ENCODE measurements around the gene GPRC5D. TPM values are rescaled to one million over a fixed set of nuclear protein-coding genes. Genes with fewer than 3 reads are reported as not detected.
A peak's percentile ranks its signal among the peaks of the same experiment; 100 is the strongest.

GPRC5D gene
- polyA plus RNA-seq, 1 of the 3 experiments (the other 2 are of a cell fraction): not detected

DNA sequence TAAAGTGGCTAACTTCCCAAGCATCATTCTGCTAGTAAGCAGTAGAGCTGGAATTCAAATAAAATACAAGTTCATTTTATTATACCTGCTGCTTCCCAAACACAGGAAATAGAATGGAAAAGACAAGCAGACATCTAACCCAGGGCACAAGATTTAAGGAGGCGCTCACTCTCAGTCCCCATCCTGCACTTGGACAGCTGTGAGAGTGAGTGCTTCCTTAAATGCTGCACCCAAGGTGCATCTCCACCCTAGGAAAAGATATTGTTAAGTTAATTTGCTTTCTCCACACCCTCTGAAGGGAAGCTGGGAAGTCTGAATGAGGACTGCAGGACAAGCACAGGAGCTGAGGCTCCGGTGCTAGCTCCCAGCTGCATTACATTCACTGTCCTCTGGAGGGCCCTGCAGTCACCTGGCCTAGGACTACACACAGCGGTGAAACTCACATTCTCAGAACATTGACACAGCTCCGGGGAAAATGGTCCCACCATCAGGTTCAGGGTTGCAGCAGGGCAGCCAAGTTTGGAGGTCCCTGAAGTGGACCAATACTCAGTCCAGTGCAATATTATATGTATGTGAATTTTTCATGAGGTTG lies 33.9 kb upstream of the GPRC5D start:
- peaks cover 38 to 42% of the 10 kb centered on the region in 2 experiments for H3K36me3 ChIP-seq (replicated peaks in 1 of 2; ENCODE audit: control insufficient read depth in 1 of 2, insufficient read depth in 2 of 2, low read length in 1 of 2)
- H4K20me1 ChIP-seq (ENCODE audit: insufficient read depth): no peaks in the 10 kb centered on the region
- POLR2A ChIA-PET: no interaction called here
- H3K4me1 ChIP-seq (ENCODE audit: control insufficient read depth in 1 of 2, insufficient read depth in 2 of 2, low read depth in 1 of 2, low read length in 1 of 2): peaks cover 2 to 3% of the 10 kb centered on the region in 2 experiments; a peak in 1 of 4 replicates
- no peak overlapping the region for H3K9ac ChIP-seq
- peak; percentile 31 for DNase-seq
- H3K79me2 ChIP-seq (ENCODE audit: insufficient read depth): peaks cover 8% of the 10 kb centered on the region; the same call in 1 of the 2 replicates
- H3K4me3 ChIP-seq (ENCODE audit: low read depth in 2 of 2, low read length in 1 of 2): no peak overlapping the region
- no peaks in the 10 kb centered on the region for H3K9me3 ChIP-seq
- no peaks in the 10 kb centered on the region for H3K27me3 ChIP-seq (ENCODE audit: insufficient read depth)
- TF ChIP-seq RAD21 (IDR thresholded peaks at IDR 0.05; ENCODE audit: low read length): peak; percentile 48
- peak; percentile 63 for TF ChIP-seq CTCF (IDR thresholded peaks at IDR 0.05)
- no peak for TF ChIP-seq EP300 (IDR thresholded peaks at IDR 0.05; ENCODE audit: borderline replicate concordance in 1 of 2, low read depth in 1 of 2, low read length in 1 of 2)
- TF ChIP-seq SMC3 (IDR thresholded peaks at IDR 0.05; ENCODE audit: low read depth, low read length): peak; percentile 27; the same call in 1 of the 2 replicates
- TF ChIP-seq YY1 (IDR thresholded peaks at IDR 0.05; ENCODE audit: low read depth): no peak
- no peaks in the 10 kb centered on the region for H3K9me2 ChIP-seq
- 98% methylated on average over 4 of the region's 4 CpGs for WGBS (ENCODE audit: low lambda C conversion rate)
- no peak overlapping the region for H3K4me2 ChIP-seq
- H2AFZ ChIP-seq (ENCODE audit: low read depth): no peak overlapping the region
- CTCF ChIA-PET: interaction anchor here (0.9 to 7.5 kb wide), 6 partner anchors 9 to 227 kb away, joined by 3 to 40 read pairs (median 6); no protein-coding TSS in a partner anchor
- H3K27ac ChIP-seq (ENCODE audit: low read depth in 2 of 2, low read length in 1 of 2): no peak overlapping the region
- H3F3A ChIP-seq (replicated peaks; ENCODE audit: insufficient read depth): peaks cover under 1% of the 10 kb centered on the region

GRCh38 chr12:12984149-12984548 lies 32.2 kb upstream of the GPRC5D start:
- H3K27ac ChIP-seq (ENCODE audit: low read depth in 2 of 2, low read length in 1 of 2): no peak overlapping the region

More at GRCh38 chr12:12984149-12984548, 32.2 kb upstream of the GPRC5D start:
- 86% methylated on average over 5 of the region's 5 CpGs for WGBS (ENCODE audit: low lambda C conversion rate)
- Histone ChIP-seq H3K4me3 (ENCODE audit: low read depth in 2 of 2, low read length in 1 of 2) (no peak overlapping the region), H3K4me1 (ENCODE audit: control insufficient read depth in 1 of 2, insufficient read depth in 2 of 2, low read depth in 1 of 2, low read length in 1 of 2) (peaks cover 2 to 12% of the 10 kb centered on the region in 2 experiments; a peak in 2 of 4 replicates), H3K4me2 (no peak overlapping the region), H2AFZ (ENCODE audit: low read depth) (no peak overlapping the region), H3K27me3 (ENCODE audit: insufficient read depth) (no peaks in the 10 kb centered on the region), H3K9me2 (no peaks in the 10 kb centered on the region), H3K36me3 (replicated peaks in 1 of 2; ENCODE audit: control insufficient read depth in 1 of 2, insufficient read depth in 2 of 2, low read length in 1 of 2) (peaks cover 38 to 41% of the 10 kb centered on the region in 2 experiments), H3K9me3 (no peaks in the 10 kb centered on the region), H3K79me2 (ENCODE audit: insufficient read depth) (peaks cover 5% of the 10 kb centered on the region; the same call in 1 of the 2 replicates), H3K9ac (no peak overlapping the region), H4K20me1 (ENCODE audit: insufficient read depth) (no peaks in the 10 kb centered on the region), H3F3A (replicated peaks; ENCODE audit: insufficient read depth) (peaks cover 15% of the 10 kb centered on the region)
- POLR2A ChIA-PET: no interaction called here
- no peak for TF ChIP-seq JUND (IDR thresholded peaks at IDR 0.05)
- TF ChIP-seq POLR2AphosphoS5 (IDR thresholded peaks at IDR 0.05; ENCODE audit: low read depth, low read length): no peak
- no peak for TF ChIP-seq FOXJ3 (CRISPR knock-in tag; IDR thresholded peaks at IDR 0.05)
- TF ChIP-seq YY1 (IDR thresholded peaks at IDR 0.05; ENCODE audit: low read depth): no peak
- no peak for TF ChIP-seq ELF1 (IDR thresholded peaks at IDR 0.05)
- no peak for TF ChIP-seq EP300 (IDR thresholded peaks at IDR 0.05; ENCODE audit: borderline replicate concordance in 1 of 2, low read depth in 1 of 2, low read length in 1 of 2)
- TF ChIP-seq NFIC (IDR thresholded peaks at IDR 0.05; ENCODE audit: borderline replicate concordance): no peak
- no peak for TF ChIP-seq SMC3 (IDR thresholded peaks at IDR 0.05; ENCODE audit: low read depth, low read length)
- TF ChIP-seq, protein P1, sequence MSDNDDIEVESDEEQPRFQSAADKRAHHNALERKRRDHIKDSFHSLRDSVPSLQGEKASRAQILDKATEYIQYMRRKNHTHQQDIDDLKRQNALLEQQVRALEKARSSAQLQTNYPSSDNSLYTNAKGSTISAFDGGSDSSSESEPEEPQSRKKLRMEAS (IDR thresholded peaks at IDR 0.05; ENCODE audit: low read depth): no peak
- no peak for TF ChIP-seq RAD21 (IDR thresholded peaks at IDR 0.05; ENCODE audit: low read length)
- TF ChIP-seq CTCF (IDR thresholded peaks at IDR 0.05): no peak
- TF ChIP-seq EZH2phosphoT487 (IDR thresholded peaks at IDR 0.05; ENCODE audit: borderline replicate concordance, low read depth): no peak
- TF ChIP-seq, protein P2, sequence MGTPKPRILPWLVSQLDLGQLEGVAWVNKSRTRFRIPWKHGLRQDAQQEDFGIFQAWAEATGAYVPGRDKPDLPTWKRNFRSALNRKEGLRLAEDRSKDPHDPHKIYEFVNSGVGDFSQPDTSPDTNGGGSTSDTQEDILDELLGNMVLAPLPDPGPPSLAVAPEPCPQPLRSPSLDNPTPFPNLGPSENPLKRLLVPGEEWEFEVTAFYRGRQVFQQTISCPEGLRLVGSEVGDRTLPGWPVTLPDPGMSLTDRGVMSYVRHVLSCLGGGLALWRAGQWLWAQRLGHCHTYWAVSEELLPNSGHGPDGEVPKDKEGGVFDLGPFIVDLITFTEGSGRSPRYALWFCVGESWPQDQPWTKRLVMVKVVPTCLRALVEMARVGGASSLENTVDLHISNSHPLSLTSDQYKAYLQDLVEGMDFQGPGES (IDR thresholded peaks at IDR 0.05; ENCODE audit: low read depth, low read length): no peak
- no peak for TF ChIP-seq GATA2 (CRISPR knock-in tag; IDR thresholded peaks at IDR 0.05)
- TF ChIP-seq NRF1 (IDR thresholded peaks at IDR 0.05; ENCODE audit: low read depth, low read length): no peak
- no peak for TF ChIP-seq CHD2 (IDR thresholded peaks at IDR 0.05; ENCODE audit: low read length, partially characterized antibody)
- no peak for DNase-seq
- CTCF ChIA-PET: interaction anchor here (0.6 to 7.5 kb wide), 21 partner anchors 9 to 247 kb away, joined by 3 to 40 read pairs (median 5); no protein-coding TSS in a partner anchor

Data from SK-N-SH (cell line).